Measurements from ENCODE around the gene SNX6.
"Not testable (repeated sequence)": the region's sequence is repeated elsewhere in the genome, so short reads cannot be mapped to it uniquely, and the experiment has no call there.

DNA sequence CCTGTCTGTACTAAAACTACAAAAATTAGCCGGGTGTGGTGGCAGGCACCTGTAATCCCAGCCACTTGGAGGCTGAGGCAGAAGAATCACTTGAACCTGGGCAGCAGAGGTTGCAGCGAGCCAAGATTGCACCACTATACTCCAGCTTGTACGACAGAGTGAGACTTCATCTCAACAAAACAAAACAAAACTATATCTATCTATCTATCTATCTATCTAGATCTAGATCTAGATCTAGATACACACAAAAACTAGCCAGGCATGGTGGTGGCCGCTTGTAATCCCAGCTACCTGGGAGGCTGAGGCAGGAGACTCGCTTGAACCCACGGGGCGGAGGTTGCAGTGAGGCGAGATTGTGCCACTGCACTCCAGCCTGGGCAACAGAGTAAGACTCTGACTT lies 105.7 kb downstream of the SNX6 start:
- TF ChIP-seq, protein P1, sequence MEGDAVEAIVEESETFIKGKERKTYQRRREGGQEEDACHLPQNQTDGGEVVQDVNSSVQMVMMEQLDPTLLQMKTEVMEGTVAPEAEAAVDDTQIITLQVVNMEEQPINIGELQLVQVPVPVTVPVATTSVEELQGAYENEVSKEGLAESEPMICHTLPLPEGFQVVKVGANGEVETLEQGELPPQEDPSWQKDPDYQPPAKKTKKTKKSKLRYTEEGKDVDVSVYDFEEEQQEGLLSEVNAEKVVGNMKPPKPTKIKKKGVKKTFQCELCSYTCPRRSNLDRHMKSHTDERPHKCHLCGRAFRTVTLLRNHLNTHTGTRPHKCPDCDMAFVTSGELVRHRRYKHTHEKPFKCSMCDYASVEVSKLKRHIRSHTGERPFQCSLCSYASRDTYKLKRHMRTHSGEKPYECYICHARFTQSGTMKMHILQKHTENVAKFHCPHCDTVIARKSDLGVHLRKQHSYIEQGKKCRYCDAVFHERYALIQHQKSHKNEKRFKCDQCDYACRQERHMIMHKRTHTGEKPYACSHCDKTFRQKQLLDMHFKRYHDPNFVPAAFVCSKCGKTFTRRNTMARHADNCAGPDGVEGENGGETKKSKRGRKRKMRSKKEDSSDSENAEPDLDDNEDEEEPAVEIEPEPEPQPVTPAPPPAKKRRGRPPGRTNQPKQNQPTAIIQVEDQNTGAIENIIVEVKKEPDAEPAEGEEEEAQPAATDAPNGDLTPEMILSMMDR (conservative IDR thresholded peaks at IDR 0.05) = not testable (repeated sequence)
- TF ChIP-seq ZFX (IDR thresholded peaks at IDR 0.05) = not testable (repeated sequence)
